PC-3 (cell line): ENCODE measurements around the gene UTS2B. TPM values are rescaled to one million over a fixed set of nuclear protein-coding genes. Genes with fewer than 3 reads are reported as not detected.

ENCODE experiments used
- ATAC-seq: fragments of 200-7000 bp; cut with Tn5 transposase; 2 replicates; pipeline ENCODE4 v1.9.1; 2020; ENCODE audit warnings: mild to moderate bottlenecking, moderate library complexity
- BruUV-seq: library from RNA; stranded (reverse); fragments of 400-500 nt; replicated peaks from 2 replicates; lab custom pipeline; 2021; lab: Mats Ljungman, UMichigan
- CTCF ChIA-PET: fragments of 300-600 bp; sonication (Branson Sonifier 250); formaldehyde crosslinking; loops from one replicate; lab custom pipeline; 2022; ENCODE audit warnings: antibody characterized with exemption; lab: Charles Lee
- POLR2A ChIA-PET: fragments of 300-600 bp; sonication (Branson Sonifier 250); formaldehyde crosslinking; loops from one replicate; lab custom pipeline; 2022; ENCODE audit warnings: antibody characterized with exemption; ENCODE audit not compliant: unreplicated experiment; lab: Charles Lee
- DNase-seq: peaks from one replicate; pipeline ENCODE4 v3.0.0-alpha.2; 2015
- H2AFZ ChIP-seq: fragments of 300-600 bp; sonication (generic); 2 replicates; pipeline ENCODE4 v1.6.0; 2016; ENCODE audit warnings: antibody characterized with exemption, low read length
- H3F3A ChIP-seq: fragments of 300-600 bp; sonication (generic); one replicate; pipeline ENCODE4 v1.6.0; 2017; ENCODE audit warnings: antibody characterized with exemption, low read length, control low read depth, mild to moderate bottlenecking; ENCODE audit not compliant: unreplicated experiment
- H3K27ac ChIP-seq: fragments of 300-600 bp; sonication (generic); 2 replicates; pipeline ENCODE4 v1.5.1; 2016; ENCODE audit warnings: mild to moderate bottlenecking, low read length
- H3K27me3 ChIP-seq: fragments of 300-600 bp; sonication (generic); 2 replicates; pipeline ENCODE4 v1.6.1; 2016; ENCODE audit warnings: low read length, mixed read lengths
- H3K36me3 ChIP-seq: fragments of 300-600 bp; sonication (generic); 2 replicates; pipeline ENCODE4 v1.6.1; 2016; ENCODE audit warnings: low read depth, mixed run types, low read length, mixed read lengths
- H3K4me1 ChIP-seq: fragments of 300-600 bp; sonication (generic); 2 replicates; pipeline ENCODE4 v1.5.1; 2016; ENCODE audit warnings: low read length; ENCODE audit not compliant: insufficient read depth
- H3K4me2 ChIP-seq: fragments of 300-600 bp; sonication (generic); 2 replicates; pipeline ENCODE4 v1.6.0; 2016; ENCODE audit warnings: low read length
- H3K4me3 ChIP-seq: fragments of 300-600 bp; sonication (generic); 2 replicates; pipeline ENCODE4 v1.5.1; 2016; ENCODE audit warnings: mild to moderate bottlenecking, low read length, mixed read lengths
- H3K79me2 ChIP-seq: fragments of 300-600 bp; sonication (generic); 2 replicates; pipeline ENCODE4 v1.6.1; 2017; ENCODE audit warnings: low read length, mixed read lengths
- H3K9ac ChIP-seq: fragments of 300-600 bp; sonication (generic); 2 replicates; pipeline ENCODE4 v1.6.0; 2016; ENCODE audit warnings: mild to moderate bottlenecking, low read length
- H3K9me2 ChIP-seq: fragments of 300-600 bp; sonication (generic); replicated peaks from 2 replicates; pipeline ENCODE4 v1.6.1; 2016; ENCODE audit warnings: mixed run types, low read length, mixed read lengths
- H3K9me3 ChIP-seq: fragments of 300-600 bp; sonication (generic); 2 replicates; pipeline ENCODE4 v1.6.1; 2016; ENCODE audit warnings: low read length, mixed read lengths
- H4K20me1 ChIP-seq: fragments of 300-600 bp; sonication (generic); 2 replicates; pipeline ENCODE4 v1.6.1; 2016; ENCODE audit warnings: low read length, mixed read lengths
- EZH2 ChIP-seq: fragments of 300-600 bp; sonication (generic); IDR thresholded peaks from one replicate; pipeline ENCODE4 v1.6.1; 2017; ENCODE audit warnings: antibody characterized with exemption, mild to moderate bottlenecking, low read length; ENCODE audit not compliant: unreplicated experiment
- EZH2phosphoT487 ChIP-seq: fragments of 300-600 bp; sonication (generic); IDR thresholded peaks from 2 replicates; pipeline ENCODE4 v1.6.1; 2018; ENCODE audit warnings: mild to moderate bottlenecking, antibody characterized with exemption, low read length, borderline replicate concordance
- intact Hi-C: fragments of 100-400 bp; cut with micrococcal nuclease; formaldehyde crosslinking; loops from 2 replicates; pipeline ENCODE4 v1.9.0; 2023
- total RNA-seq: library from RNA; depleted of rRNA; stranded (reverse); fragments of >200 nt; gene quantifications from 2 replicates; pipeline ENCODE4 v1.2.3, GENCODE V29; 2014
- TF ChIP-seq, protein P1 (sequence below): fragments of 300-600 bp; sonication (generic); conservative IDR thresholded peaks from 2 replicates; pipeline ENCODE4 v1.5.1; 2017; ENCODE audit warnings: antibody characterized with exemption, low read depth, mild to moderate bottlenecking, low read length

Gene UTS2B
- total RNA-seq, 1 experiment from 2014 or later, result not detected

DNA sequence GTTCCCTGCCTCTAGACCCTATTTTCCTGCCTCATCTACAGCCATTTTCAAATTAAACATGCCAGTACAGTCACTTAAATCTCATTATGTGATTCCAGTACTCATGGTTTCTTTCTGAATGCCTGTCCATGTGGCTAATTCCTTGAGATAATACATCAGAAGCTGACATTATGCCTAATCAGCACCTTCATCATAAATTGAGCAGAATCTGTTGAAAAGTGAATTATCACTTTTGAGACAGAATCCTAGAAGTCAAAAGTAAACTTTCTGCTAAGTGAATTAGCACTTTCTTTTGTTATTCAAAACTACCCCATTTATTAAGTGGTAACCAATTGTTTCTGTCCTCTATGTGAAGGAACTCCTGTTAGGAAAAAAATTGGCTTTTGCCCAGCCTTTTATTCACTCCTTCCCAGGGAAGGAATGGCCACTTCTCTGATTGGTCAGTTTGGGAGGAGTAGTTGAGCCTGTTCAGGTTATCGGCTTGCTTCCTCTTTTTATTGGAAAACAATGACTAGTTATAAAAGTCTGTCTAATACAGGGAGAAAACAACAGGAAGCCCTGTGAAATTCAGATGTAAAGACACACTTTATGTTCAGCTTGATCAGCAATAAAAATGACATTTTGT lies 90.8 kb downstream of the UTS2B start:
- Histone ChIP-seq H3K4me3 (no peak overlapping the region), H3K4me1 (peaks cover 64% of the 10 kb centered on the region), H3K27me3 (no peaks in the 10 kb centered on the region), H3K79me2 (no peaks in the 10 kb centered on the region), H3K4me2 (peak overlapping the region; percentile 47), H3K9me2 (no peaks in the 10 kb centered on the region), H2AFZ (peak overlapping the region; percentile 42; the same call in 1 of the 2 replicates), H3K27ac (peak overlapping the region; percentile 94), H3K9me3 (no peaks in the 10 kb centered on the region), H3K36me3 (no peaks in the 10 kb centered on the region), H3F3A (peaks cover 21% of the 10 kb centered on the region), H4K20me1 (no peaks in the 10 kb centered on the region), H3K9ac (peak overlapping the region; percentile 19; the same call in 1 of the 2 replicates)
- ChIA-PET CTCF (no interaction called here), POLR2A (no interaction called here)
- no TSS peak for BruUV-seq
- TF ChIP-seq EZH2phosphoT487, result no peak
- TF ChIP-seq, protein P1, sequence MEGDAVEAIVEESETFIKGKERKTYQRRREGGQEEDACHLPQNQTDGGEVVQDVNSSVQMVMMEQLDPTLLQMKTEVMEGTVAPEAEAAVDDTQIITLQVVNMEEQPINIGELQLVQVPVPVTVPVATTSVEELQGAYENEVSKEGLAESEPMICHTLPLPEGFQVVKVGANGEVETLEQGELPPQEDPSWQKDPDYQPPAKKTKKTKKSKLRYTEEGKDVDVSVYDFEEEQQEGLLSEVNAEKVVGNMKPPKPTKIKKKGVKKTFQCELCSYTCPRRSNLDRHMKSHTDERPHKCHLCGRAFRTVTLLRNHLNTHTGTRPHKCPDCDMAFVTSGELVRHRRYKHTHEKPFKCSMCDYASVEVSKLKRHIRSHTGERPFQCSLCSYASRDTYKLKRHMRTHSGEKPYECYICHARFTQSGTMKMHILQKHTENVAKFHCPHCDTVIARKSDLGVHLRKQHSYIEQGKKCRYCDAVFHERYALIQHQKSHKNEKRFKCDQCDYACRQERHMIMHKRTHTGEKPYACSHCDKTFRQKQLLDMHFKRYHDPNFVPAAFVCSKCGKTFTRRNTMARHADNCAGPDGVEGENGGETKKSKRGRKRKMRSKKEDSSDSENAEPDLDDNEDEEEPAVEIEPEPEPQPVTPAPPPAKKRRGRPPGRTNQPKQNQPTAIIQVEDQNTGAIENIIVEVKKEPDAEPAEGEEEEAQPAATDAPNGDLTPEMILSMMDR, result no peak
- peak; percentile 75 for DNase-seq
- peak; percentile 5; the same call in 1 of the 2 replicates for ATAC-seq
- intact Hi-C loops, result loop anchor here (2.0 to 10.0 kb wide), 7 partner anchors 91 to 1205 kb away; partner anchors contain the start of gene UTS2B

DNA sequence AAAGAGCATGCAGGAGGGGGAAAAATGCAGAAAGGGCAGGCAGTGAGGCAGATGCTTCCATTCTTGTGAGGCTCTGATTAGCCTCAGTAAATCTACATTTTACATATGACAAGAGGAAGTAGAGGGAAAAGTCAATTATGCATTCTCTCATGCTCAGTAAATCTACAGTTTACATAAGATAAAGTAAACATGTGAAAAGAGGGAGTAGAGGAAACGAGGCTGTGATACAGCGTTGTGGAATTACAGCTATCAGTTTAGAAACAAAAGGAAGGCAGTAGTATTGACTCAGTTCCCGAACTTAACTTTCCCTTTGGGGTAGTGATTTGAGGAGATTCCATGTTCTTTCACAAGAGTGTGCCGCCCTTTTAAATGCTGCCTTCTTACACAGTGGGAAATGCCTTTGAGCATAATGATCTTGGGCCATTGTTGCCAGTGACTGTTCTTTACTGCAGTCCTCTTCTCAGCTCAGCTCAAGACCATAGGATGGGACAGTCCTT lies 92.0 kb downstream of the UTS2B start:
- Histone ChIP-seq H3K79me2 (no peaks in the 10 kb centered on the region), H3K4me2 (peak overlapping the region; percentile 47), H3F3A (peaks cover 21% of the 10 kb centered on the region), H3K9me2 (no peaks in the 10 kb centered on the region), H3K36me3 (no peaks in the 10 kb centered on the region), H3K27ac (peak overlapping the region; percentile 94), H3K9ac (peak overlapping the region; percentile 52), H3K4me1 (peaks cover 64% of the 10 kb centered on the region), H4K20me1 (no peaks in the 10 kb centered on the region), H3K27me3 (no peaks in the 10 kb centered on the region), H2AFZ (peak overlapping the region; percentile 4), H3K4me3 (no peak overlapping the region), H3K9me3 (no peaks in the 10 kb centered on the region)
- POLR2A ChIA-PET, result interaction anchor here (0.5 kb wide), 1 partner anchor 90 kb away, joined by 3 read pairs; no protein-coding TSS in a partner anchor
- BruUV-seq, result no TSS peak
- ATAC-seq (peak; percentile 82), DNase-seq (peak; percentile 92)
- TF ChIP-seq, protein P1, result no peak
- no peak for TF ChIP-seq EZH2
- no peak for TF ChIP-seq EZH2phosphoT487
- intact Hi-C loops, result loop anchor here (2.0 to 5.0 kb wide), 6 partner anchors 92 to 531 kb away; partner anchors contain the start of gene UTS2B
- CTCF ChIA-PET, result interaction anchor here (1.3 kb wide), 1 partner anchor 102 kb away, joined by 3 read pairs; no protein-coding TSS in a partner anchor
